ENCODE data around the gene MAP10.

Gene MAP10

GRCh38 chr1:232789651-232790050 lies 15.6 kb upstream of the MAP10 start:
- Histone ChIP-seq H3K9me3 (ENCODE audit: low read length) (no peaks in the 10 kb centered on the region), H2AFZ (ENCODE audit: low read length) (no peak overlapping the region), H3K27me3 (ENCODE audit: insufficient read depth, low read length) (no peaks in the 10 kb centered on the region), H3K4me2 (ENCODE audit: low read length) (no peak overlapping the region), H4K20me1 (ENCODE audit: insufficient read depth, low read length) (no peaks in the 10 kb centered on the region), H3K36me3 (ENCODE audit: insufficient read depth, low read length) (no peaks in the 10 kb centered on the region), H3K9me2 (ENCODE audit: low read depth, low read length) (no peaks in the 10 kb centered on the region), H3K4me1 (ENCODE audit: insufficient read depth, low read length, severe bottlenecking) (no peaks in the 10 kb centered on the region), H3K79me2 (ENCODE audit: insufficient read depth, low read length) (no peaks in the 10 kb centered on the region), H3K27ac (ENCODE audit: low read depth, low read length, poor library complexity, severe bottlenecking) (no peak overlapping the region), H3F3A (ENCODE audit: insufficient read depth, low read length) (no peaks in the 10 kb centered on the region), H3K4me3 (ENCODE audit: low read depth, low read length, poor library complexity, severe bottlenecking) (no peak overlapping the region), H3K9ac (ENCODE audit: low read length) (no peak overlapping the region)
- TF ChIP-seq CTCF (IDR thresholded peaks at IDR 0.05; ENCODE audit: low read length) = no peak
- no peak for TF ChIP-seq EZH2 (IDR thresholded peaks at IDR 0.05; ENCODE audit: borderline replicate concordance, low read length)

GRCh38 chr1:232792949-232793348 lies 12.3 kb upstream of the MAP10 start:
- Histone ChIP-seq H3K27ac (ENCODE audit: low read depth, low read length, poor library complexity, severe bottlenecking) (no peak overlapping the region), H3K9me3 (ENCODE audit: low read length) (no peaks in the 10 kb centered on the region), H3K79me2 (ENCODE audit: insufficient read depth, low read length) (no peaks in the 10 kb centered on the region), H3K27me3 (ENCODE audit: insufficient read depth, low read length) (no peaks in the 10 kb centered on the region), H3F3A (ENCODE audit: insufficient read depth, low read length) (no peaks in the 10 kb centered on the region), H3K36me3 (ENCODE audit: insufficient read depth, low read length) (no peaks in the 10 kb centered on the region), H4K20me1 (ENCODE audit: insufficient read depth, low read length) (no peaks in the 10 kb centered on the region), H3K4me2 (ENCODE audit: low read length) (no peak overlapping the region), H3K4me3 (ENCODE audit: low read depth, low read length, poor library complexity, severe bottlenecking) (no peak overlapping the region), H3K9me2 (ENCODE audit: low read depth, low read length) (no peaks in the 10 kb centered on the region), H3K9ac (ENCODE audit: low read length) (no peak overlapping the region), H3K4me1 (ENCODE audit: insufficient read depth, low read length, severe bottlenecking) (no peaks in the 10 kb centered on the region), H2AFZ (ENCODE audit: low read length) (no peak overlapping the region)
- TF ChIP-seq EZH2 (IDR thresholded peaks at IDR 0.05; ENCODE audit: borderline replicate concordance, low read length) (no peak), CTCF (IDR thresholded peaks at IDR 0.05; ENCODE audit: low read length) (no peak)

- Histone ChIP-seq H3K9me2 (ENCODE audit: low read depth, low read length) (no peaks in the 10 kb centered on the region), H3K4me1 (ENCODE audit: insufficient read depth, low read length, severe bottlenecking) (no peaks in the 10 kb centered on the region), H3F3A (ENCODE audit: insufficient read depth, low read length) (no peaks in the 10 kb centered on the region), H3K9me3 (ENCODE audit: low read length) (no peaks in the 10 kb centered on the region), H3K9ac (ENCODE audit: low read length) (no peak overlapping the region), H3K79me2 (ENCODE audit: insufficient read depth, low read length) (no peaks in the 10 kb centered on the region), H3K36me3 (ENCODE audit: insufficient read depth, low read length) (no peaks in the 10 kb centered on the region), H3K27me3 (ENCODE audit: insufficient read depth, low read length) (no peaks in the 10 kb centered on the region), H3K27ac (ENCODE audit: low read depth, low read length, poor library complexity, severe bottlenecking) (no peak overlapping the region), H3K4me2 (ENCODE audit: low read length) (no peak overlapping the region), H3K4me3 (ENCODE audit: low read depth, low read length, poor library complexity, severe bottlenecking) (no peak overlapping the region), H4K20me1 (ENCODE audit: insufficient read depth, low read length) (no peaks in the 10 kb centered on the region), H2AFZ (ENCODE audit: low read length) (no peak overlapping the region)
- 0 out of 2 replicates have a peak, but pooled peaks have one; percentile 5 for TF ChIP-seq CTCF (IDR thresholded peaks at IDR 0.05; ENCODE audit: low read length)
- no peak for TF ChIP-seq EZH2 (IDR thresholded peaks at IDR 0.05; ENCODE audit: borderline replicate concordance, low read length)
Observed at GRCh38 chr1:232793944-232794343, 11.3 kb upstream of the MAP10 start.
